ENCODE data around the gene MAP2K5.

The MAP2K5 gene

GRCh38 chr15:67816668-67817067 is 274.2 kb downstream of the MAP2K5 start:
- Histone ChIP-seq H3K27me3 (replicated peaks; ENCODE audit: control insufficient read depth, insufficient read depth, low read length) (peaks cover 7% of the 10 kb centered on the region), H3K36me3 (ENCODE audit: control insufficient read depth, insufficient read depth, low read length) (no peaks in the 10 kb centered on the region), H3K4me3 (replicated peaks; ENCODE audit: low read depth, low read length) (no peak overlapping the region)
- DNase-seq (ENCODE audit: extremely low read depth, insufficient read length): no peak
- TF ChIP-seq, protein P1, sequence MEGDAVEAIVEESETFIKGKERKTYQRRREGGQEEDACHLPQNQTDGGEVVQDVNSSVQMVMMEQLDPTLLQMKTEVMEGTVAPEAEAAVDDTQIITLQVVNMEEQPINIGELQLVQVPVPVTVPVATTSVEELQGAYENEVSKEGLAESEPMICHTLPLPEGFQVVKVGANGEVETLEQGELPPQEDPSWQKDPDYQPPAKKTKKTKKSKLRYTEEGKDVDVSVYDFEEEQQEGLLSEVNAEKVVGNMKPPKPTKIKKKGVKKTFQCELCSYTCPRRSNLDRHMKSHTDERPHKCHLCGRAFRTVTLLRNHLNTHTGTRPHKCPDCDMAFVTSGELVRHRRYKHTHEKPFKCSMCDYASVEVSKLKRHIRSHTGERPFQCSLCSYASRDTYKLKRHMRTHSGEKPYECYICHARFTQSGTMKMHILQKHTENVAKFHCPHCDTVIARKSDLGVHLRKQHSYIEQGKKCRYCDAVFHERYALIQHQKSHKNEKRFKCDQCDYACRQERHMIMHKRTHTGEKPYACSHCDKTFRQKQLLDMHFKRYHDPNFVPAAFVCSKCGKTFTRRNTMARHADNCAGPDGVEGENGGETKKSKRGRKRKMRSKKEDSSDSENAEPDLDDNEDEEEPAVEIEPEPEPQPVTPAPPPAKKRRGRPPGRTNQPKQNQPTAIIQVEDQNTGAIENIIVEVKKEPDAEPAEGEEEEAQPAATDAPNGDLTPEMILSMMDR (IDR thresholded peaks at IDR 0.05; ENCODE audit: insufficient read depth, low read length, poor library complexity, severe bottlenecking): no peak

DNA sequence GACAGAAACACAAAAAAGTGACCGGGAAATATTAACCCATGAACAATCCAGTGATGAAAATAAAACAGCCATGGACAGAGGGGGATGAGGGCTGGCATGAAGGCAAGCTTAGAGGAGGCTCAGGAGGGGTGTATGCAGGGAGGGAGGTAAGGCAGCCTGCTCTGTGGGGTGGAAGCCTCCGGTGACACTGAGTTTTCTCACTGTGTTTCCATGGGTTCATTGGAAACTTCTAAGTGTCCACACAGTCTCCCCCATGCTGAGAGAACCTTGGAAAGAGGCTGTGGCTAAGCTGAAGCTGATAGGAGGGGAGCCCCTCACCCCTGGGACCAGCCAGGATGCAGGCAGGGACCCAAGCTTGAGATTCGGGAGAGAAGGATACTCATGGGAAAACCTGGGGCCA is 276.0 kb downstream of the MAP2K5 start:
- Histone ChIP-seq H3K27me3 (replicated peaks; ENCODE audit: control insufficient read depth, insufficient read depth, low read length) (peaks cover 12% of the 10 kb centered on the region), H3K4me3 (replicated peaks; ENCODE audit: low read depth, low read length) (no peak overlapping the region), H3K36me3 (ENCODE audit: control insufficient read depth, insufficient read depth, low read length) (no peaks in the 10 kb centered on the region)
- DNase-seq (ENCODE audit: extremely low read depth, insufficient read length): no peak
- TF ChIP-seq, protein P1 (IDR thresholded peaks at IDR 0.05; ENCODE audit: insufficient read depth, low read length, poor library complexity, severe bottlenecking): no peak

- TF ChIP-seq, protein P1 (IDR thresholded peaks at IDR 0.05; ENCODE audit: insufficient read depth, low read length, poor library complexity, severe bottlenecking): no peak
- Histone ChIP-seq H3K27me3 (replicated peaks; ENCODE audit: control insufficient read depth, insufficient read depth, low read length) (peaks cover 13% of the 10 kb centered on the region), H3K4me3 (replicated peaks; ENCODE audit: low read depth, low read length) (no peak overlapping the region), H3K36me3 (ENCODE audit: control insufficient read depth, insufficient read depth, low read length) (no peaks in the 10 kb centered on the region)
- no peak for DNase-seq (ENCODE audit: extremely low read depth, insufficient read length)
Measured at GRCh38 chr15:67819636-67820035, 277.1 kb downstream of the MAP2K5 start.

DNA sequence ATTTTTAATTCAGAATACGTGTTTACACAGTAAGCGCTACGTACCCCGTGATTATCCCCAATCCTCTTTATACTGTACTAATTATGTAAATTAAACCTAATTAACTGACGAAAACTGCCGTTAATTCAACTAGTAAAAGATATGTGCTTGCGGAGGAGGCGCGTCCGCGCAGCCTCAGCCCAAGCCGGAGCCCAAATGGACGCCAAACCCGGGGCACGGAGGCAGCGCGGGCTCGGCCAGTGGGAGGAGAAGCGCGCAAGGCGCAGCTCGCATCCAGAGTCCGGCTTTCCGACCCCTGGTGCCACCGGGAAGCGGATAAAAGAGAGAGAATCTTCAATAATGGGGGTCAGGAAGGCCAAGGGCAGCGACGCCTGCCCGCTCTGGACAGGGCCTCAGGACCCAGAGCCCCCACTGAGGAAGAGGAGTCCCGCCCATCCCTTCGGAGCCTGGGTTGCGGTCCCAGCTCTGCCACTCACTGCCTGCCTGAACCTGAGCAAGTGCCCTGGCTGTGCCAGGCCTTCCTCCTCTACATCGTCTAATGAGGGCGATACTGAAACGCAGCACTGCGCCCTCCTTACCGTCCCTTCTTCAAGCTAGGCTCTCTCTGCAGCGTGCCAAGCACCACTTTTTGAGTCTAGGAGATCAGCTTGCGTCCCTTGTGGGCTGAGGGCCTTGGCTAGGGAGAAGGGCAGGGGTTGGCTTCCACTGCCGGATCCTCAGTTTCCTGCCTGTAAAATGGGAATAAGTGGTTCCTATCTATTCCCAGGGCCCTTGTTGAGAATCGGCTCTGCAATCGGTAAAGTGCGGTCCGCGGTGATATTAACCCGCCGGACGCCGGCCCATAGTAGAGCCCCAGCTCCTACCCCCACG is 277.9 kb downstream of the MAP2K5 start:
- Histone ChIP-seq H3K4me3 (replicated peaks; ENCODE audit: low read depth, low read length) (no peak overlapping the region), H3K27me3 (replicated peaks; ENCODE audit: control insufficient read depth, insufficient read depth, low read length) (peaks cover 14% of the 10 kb centered on the region), H3K36me3 (ENCODE audit: control insufficient read depth, insufficient read depth, low read length) (no peaks in the 10 kb centered on the region)
- TF ChIP-seq, protein P1 (IDR thresholded peaks at IDR 0.05; ENCODE audit: insufficient read depth, low read length, poor library complexity, severe bottlenecking): no peak
- no peak for DNase-seq (ENCODE audit: extremely low read depth, insufficient read length)

GRCh38 chr15:67820992-67821783 is 278.7 kb downstream of the MAP2K5 start:
- H3K27me3 ChIP-seq (replicated peaks; ENCODE audit: control insufficient read depth, insufficient read depth, low read length): peaks cover 14% of the 10 kb centered on the region
- DNase-seq (ENCODE audit: extremely low read depth, insufficient read length): no peak
- no peak overlapping the region for H3K4me3 ChIP-seq (replicated peaks; ENCODE audit: low read depth, low read length)
- no peaks in the 10 kb centered on the region for H3K36me3 ChIP-seq (ENCODE audit: control insufficient read depth, insufficient read depth, low read length)
- TF ChIP-seq, protein P1 (IDR thresholded peaks at IDR 0.05; ENCODE audit: insufficient read depth, low read length, poor library complexity, severe bottlenecking): no peak
